ENCODE results near the gene SIPA1L2.

Gene SIPA1L2

DNA sequence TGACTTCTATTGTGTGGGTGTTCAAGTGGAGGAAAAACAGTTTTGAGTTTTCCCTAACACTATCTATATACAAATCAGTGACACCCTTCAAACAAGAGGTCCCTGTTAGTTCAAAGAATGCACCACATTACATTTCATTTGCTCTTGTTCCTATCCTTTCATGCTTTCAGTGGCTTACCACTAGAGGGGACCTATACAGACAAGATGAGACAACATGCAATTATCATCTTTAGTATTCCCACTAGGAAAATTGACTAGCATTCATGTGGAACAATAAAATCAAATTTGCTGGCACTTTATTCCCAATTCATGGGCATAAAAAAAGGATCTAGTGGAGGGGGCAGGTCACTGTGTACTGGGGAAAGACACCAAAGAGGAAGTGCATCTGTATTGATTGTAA is 13.3 kb upstream of the SIPA1L2 start:
- DNase-seq (ENCODE audit: low read depth) = no peak

DNA sequence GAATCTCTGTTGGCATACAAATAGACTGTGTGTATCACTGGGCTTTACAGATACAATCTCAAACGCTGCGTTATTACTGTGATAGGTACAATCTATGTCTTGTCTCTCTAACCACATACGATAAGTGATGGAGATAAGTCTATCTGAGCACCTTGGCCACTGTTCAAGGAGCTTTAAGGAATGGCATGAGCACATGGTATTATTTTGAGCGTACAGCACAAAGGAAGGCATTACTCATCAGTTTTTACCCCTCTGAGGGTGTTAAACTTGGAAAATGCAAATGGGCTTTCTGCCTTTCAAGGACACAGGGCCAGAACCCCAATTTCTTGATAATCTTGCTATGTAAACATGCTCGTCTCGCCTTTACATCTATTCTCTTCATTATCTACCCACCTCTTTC is 11.6 kb upstream of the SIPA1L2 start:
- no peak for DNase-seq (ENCODE audit: low read depth)

DNA sequence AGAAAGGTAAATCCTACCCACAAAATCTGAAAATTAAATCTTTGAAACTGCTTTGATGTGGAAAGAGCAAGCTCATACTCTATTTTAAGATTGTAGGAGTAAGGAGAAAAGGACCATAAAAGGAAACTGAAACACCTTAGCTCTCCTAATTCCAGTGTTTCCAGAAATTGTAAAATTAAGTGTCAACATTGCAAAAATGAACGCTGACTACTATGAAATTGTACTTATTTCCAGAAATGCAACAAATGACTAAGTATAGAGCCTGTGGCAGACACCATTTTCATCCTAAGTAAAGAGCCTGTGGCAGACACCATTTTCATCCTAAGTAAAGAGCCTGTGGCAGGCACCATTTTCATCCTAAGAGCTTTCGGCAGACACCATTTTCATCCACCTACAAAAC is 6.9 kb upstream of the SIPA1L2 start:
- DNase-seq (ENCODE audit: low read depth) = no peak

DNA sequence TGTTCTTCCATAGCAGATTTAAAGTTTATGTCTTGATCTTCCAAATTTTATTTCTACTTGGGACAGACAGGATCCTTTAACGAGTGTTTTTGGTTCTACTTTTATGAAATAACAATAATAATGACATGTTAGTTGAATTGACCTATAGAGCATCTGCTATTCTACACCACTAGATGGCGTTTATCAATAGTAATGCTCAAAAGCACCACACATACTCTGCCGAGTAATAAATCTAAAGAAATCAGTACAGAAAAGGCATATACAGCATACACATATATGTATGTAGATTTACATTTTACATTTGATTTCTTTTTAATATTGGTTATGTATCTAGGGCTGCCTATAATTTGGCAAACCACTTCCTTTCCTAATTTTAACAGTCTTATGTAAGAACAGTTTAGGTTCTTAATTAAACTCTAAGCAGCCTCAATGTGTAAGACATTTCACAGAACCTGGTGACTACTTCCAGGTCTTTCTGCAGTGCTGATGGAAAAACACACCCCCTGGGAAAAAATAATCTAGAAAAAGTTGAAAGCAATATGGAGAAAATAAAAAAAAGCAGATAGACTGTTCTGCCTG is 5.9 kb upstream of the SIPA1L2 start:
- DNase-seq (ENCODE audit: low read depth) = no peak

DNA sequence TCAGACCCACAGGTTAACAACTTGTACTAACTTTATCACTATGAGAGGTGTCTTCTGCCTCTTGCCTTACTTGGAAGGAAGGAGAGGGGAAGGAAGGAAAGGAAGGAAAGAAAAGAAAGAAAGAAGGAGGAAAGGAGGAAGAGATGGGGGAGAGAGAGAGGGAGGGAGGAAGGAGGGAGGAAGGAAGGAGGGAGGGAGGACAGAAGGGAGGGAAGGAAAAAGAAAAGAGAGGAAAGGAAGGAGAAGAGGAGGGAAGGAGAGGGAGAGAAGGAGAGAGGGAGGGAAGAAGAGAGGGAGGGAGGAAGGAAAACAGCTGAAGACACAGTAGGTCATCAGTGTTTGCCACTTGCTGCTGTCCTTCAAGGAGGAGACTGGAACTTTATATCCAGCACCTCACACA is 5.3 kb upstream of the SIPA1L2 start:
- DNase-seq (ENCODE audit: low read depth) = no peak

DNA sequence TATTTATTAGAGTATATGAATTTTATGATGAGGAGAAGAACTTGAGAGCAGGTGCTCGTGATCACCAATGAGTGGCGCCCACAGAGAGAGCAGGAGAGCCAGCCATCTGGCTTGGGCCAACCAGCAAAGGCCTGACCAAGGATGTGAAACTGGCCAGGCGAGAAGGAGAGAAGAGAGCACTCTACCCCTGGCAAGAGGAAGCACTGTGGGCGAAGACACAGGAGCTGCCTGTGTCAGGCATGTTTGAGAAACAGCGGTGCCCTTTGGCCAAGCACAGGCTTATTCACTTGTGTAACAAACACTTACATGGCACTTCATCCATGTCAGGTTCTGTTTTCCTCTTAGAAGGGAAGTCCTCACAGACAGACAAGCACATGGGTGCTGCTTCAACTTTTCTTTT is 4.2 kb upstream of the SIPA1L2 start:
- DNase-seq (ENCODE audit: low read depth) = no peak

DNA sequence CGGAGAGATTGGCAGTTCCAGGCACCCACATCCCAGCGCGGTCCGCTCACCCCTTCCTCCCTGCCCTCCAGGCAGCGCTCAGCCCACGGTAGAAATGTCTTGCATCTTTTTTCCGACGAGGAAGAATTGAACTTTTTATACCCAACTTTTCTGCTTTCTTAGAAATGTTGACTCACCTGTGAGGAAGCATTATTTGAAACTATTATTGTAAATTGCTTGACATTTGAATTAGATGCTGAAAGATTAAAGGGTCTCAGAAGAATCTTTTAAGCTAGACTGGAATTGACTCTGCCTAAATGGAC is 912 bp upstream of the SIPA1L2 start:
- DNase-seq (ENCODE audit: low read depth) = peak; percentile 46

DNA sequence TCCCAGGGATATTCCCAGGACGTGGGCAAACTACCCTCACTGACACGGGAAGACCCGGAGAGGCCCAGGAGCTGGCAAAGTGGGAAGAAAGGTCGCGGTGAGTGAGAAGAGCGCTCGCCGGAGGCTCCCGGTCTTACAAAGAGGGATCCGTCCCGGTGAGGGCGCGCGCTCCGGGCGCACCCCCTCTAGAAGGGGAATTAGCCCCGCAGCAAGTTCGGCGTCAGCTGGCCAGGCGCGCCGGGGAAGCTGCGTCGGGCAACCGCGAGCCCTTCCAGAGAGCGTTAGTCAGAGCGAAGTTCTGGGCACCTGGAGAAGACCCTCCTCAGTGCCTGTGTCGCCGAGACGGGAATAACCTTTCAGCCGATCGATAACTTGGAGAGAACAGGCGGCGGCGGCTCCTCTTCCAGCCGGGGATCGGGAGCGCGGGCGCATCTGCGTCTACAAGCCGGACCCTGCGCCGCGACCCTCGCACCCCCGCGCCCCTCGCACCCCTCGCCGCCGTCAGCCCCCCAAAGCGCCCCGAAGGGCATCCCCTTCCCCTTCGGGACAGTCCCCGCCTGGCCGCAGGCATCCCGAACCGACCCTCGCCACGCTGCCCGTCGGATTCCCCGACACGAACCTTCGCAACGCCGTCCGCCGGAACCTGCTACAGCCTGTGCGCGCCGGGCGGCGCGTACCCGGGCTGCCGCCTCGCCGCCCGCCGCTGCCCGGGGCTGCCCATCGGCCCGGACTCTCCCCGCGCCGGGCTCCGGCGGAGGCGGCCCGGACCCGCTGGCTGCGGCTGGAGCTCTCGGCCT is 485 bp downstream of the SIPA1L2 start:
- DNase-seq (ENCODE audit: low read depth) = no peak

DNA sequence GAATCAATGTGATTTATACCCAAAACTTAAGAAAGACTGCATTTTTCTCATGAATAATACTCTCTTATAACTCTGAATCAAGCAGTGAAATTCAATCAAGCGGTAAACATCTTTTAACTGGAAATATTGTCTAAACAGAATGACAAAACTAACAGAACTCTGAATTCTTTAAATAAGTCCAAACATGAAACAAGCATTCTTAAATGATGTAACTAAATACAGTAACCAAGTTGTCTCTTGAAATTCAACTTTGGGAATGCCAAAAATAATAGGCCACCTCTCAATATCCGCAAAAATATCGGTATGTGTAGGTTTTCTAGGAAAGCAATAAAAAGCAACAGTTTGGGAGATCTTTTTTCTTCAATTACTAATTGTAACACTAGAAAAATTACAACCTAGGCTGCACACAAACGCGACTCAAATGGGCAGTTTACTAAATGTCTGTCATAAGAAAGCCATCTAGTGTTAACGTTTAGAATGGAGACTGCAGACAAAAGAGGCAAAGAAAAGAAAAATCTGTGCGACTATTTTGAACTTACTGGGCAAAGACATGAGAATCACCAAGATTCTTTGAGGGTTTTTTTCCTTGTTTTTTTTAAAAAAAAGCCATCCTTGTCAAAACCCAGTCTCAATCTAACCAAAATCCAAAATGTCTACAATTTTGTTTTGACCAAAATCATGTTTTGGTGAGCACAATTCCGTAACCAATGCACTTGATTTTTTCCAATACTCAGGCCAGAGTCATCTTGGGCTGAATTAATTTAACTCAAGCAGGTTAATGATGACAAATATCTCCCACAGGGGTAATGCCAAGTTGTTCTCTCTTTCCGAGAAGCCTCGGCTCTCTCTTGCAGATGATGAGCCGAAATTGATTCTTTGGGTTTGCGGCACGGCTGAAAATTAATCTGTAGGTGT is 1.3 kb downstream of the SIPA1L2 start:
- no peak for DNase-seq (ENCODE audit: low read depth)

DNA sequence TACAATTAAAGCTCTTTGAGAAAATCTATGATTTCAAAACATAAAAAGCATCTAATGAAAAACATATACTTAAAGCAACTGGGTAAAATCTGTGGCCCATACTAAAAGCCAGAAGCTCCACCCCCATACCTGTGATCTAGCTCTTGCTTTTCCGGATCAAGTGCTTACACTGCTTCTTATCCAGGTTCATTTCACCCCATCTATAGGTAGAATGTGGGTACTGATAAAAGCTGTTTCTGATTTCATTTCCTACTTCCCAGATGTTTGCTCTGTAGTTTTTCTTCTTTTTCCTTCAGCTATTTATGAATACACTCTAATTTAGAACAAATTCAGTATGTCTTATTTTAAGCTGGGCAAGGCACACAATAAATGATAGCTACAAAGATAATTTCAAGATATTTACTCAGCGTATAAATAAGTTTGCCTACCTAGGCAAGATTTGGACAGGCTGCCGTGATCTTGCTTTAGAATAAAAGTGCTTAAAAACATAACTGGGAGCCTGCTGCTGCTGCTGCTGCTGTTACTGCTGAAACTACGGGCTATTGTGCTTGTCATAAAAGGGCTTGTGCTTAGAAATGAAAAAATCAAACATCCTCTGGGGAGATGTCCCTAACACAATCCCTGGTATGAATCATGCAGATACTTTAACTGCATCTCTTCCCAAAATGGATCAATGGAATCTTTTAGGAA is 2.1 kb downstream of the SIPA1L2 start:
- DNase-seq (ENCODE audit: low read depth) = no peak

DNA sequence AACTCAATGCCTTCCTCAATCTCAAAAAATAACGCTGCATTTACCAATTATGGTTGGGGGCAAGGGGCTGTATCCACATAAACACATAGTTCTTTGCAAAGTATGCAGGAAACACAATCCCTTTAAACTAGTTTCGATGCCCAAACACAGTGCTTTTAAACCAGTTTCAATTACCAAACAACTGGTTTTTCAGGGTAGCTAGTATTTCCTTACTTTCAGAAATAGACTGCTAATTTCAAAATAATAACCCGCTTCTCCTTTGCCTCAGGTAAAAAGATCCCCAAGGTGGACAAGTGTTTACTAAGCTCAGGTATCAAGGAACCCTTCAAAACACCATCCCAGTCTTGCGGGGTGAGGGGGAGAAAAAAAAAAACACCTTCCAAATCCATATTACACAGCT is 2.8 kb downstream of the SIPA1L2 start:
- no peak for DNase-seq (ENCODE audit: low read depth)

DNA sequence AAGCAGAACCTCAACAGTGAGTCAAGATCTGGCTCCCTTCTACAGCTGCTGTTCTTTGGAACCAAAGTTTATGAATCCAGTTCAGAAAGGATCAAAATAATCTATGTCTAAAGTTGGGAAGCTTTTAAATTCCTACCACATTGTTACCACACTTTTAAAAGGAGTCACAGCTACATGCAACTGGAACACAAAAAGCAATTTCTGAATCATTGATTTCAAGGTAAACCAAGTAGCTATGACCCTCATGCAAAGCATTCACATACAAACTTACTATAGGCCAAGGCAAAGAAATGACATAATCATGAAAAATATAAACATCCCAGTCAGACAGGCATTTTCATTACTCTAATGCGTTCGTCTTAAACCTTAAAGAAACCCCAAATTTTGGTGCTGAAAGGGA is 3.5 kb downstream of the SIPA1L2 start:
- no peak for DNase-seq (ENCODE audit: low read depth)

DNA sequence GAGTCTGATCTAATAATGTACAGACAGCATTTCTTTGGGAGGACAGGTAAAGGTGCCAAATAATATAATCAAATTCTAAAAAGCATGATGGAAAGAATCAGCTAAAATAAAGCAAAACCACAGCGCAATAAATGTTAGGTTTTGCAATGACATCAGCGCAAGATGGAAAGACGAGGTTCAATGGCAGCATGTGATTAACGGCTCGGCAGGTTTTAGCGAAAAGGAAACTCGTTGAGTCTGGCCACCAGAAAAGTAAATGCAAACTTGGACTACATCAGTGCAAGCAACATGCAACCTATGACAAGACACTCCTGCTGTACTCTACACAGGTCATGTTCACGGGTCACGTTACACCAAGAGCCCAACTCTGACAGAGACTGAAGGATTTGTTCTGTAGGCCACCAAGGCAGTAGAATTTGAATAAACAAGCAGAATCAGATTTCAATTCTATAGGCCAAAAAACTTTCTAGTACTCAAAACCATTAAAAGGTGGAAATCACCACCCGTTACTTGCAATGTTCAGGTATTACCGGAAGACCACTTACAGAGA is 4.5 kb downstream of the SIPA1L2 start:
- no peak for DNase-seq (ENCODE audit: low read depth)

DNA sequence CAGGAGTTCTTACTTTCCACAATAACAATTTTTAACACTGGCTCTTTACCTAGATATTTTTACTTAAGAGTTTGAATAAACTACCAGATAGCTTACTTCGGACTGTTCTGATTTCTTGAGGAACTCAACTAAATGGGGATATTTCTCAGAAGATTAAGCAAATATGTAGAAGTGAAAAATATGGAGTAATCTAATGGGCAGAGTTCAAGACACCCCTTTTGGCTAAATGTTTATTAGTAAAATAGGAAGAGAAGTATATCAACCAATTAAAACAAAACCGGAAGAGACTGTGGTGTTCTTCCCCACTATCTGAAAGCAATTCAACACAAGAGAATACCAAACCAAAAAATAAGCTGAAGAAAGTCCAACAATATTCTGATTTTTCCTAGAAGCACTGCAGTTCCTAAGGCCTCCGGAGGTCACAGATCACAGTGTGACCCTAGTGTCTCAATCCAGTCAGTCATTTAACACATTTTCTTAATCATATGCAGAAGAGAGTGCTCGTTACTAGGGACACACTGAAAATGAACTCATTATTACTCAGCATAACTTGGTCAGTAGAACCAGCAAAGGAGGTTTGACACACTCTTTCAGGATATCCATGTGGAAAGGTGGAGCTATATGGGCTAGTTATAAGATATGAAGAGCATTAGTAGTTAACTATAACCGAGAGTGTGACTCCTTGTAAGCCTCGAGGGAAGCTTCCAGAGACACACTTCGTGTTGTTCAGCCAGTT is 5.2 kb downstream of the SIPA1L2 start:
- no peak for DNase-seq (ENCODE audit: low read depth)

DNA sequence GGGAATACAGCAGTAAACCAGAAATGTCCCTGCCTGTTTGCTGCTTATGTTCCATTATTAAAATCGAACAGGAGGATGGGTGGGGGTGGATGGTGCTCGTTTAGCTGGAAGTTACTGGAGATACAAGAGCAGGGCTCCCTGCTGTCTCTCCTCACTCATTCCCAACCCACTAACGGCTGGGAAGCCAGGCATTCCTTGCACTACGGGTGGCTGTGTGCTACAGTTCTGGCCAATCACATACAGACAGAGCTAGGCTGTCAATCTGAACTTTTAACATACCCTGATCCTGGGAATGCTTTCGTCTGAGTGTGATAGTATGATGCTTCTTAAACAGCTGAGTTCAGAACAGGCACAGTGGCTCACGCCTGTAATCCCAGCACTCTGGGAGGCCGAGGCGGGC is 7.0 kb downstream of the SIPA1L2 start:
- DNase-seq (ENCODE audit: low read depth) = no peak

DNA sequence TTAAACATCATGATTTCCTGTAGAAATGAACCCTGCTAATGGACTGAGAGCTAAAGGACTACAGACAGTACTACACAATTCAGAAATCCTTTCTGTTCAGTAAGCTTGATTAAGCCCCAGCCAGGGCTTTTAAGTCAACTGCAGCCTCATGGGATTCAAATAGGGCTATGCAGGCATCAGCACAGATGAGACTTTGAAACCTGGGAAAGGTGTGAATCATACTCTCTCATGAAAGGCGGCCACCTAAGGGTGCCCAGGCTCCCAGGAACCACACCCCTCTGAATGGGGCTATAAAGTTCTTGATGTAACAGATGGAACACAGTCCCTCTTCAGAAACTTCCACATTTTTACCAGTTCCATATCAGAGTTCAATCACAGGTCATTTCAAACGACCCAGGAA is 7.6 kb downstream of the SIPA1L2 start:
- DNase-seq (ENCODE audit: low read depth) = no peak

DNA sequence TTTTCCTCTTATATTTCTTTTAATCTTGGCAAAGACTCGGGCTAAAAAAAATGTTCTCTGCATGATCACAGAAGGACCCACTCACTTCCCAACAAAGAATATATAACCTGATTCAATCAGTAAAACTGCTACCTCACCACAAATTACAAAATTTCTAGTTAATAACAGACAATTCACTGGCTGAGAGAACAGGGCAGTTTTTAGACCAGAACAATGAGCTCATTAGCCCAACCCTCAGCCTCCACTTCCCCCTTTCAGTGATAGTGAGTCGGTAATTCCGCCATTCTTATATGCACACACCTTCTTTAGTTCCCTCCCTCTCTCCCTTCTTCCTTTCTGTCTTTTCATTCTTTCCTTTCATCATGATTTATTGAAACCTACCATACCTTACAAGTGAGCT is 8.9 kb downstream of the SIPA1L2 start:
- no peak for DNase-seq (ENCODE audit: low read depth)

DNA sequence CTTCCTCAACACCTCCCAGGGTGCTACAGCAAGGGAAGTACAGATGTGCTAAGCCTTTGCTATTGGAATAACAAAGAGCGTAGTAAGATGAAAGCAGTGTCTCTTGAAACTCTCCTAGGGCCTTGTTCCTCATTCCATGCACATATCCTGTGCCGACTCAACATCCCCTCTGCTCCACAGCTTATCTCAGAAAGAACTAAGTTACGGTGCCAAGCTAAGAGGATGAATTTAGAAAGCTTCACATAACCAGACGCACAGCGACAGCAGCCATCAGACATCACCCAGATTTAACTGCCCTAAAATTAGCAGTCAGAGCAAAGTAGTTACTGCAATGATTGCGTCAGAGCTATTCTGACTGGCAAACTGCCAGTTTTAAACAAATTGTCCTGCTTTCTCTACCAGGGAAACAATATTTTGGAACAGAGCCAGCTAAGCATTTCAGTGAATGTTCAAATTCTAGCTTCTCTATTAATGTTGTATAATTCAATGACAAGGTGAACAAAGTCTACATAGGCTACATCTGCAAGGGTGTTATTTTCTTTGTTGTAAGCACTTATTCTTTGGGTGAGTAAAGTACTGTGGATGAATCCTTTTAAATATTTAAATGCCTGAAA is 9.5 kb downstream of the SIPA1L2 start:
- DNase-seq (ENCODE audit: low read depth) = no peak

DNA sequence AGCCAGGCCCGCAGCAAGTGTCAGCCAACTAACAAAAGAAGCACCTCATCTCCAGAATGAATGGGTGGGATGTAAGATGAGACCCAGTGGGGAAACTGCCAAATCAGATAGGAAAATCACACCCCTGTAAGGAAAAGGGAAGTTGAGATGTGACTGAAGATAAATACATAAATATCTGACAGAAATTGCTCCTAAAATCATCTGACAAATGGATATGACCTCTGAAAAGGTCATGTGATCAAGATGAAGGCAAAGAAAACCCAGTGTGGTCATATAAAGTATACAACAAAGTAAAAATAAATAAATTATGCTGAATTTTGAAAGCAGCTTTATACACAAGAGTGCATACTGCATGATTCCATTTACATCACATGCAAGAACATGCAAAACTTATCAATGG is 12.7 kb downstream of the SIPA1L2 start:
- no peak for DNase-seq (ENCODE audit: low read depth)

DNA sequence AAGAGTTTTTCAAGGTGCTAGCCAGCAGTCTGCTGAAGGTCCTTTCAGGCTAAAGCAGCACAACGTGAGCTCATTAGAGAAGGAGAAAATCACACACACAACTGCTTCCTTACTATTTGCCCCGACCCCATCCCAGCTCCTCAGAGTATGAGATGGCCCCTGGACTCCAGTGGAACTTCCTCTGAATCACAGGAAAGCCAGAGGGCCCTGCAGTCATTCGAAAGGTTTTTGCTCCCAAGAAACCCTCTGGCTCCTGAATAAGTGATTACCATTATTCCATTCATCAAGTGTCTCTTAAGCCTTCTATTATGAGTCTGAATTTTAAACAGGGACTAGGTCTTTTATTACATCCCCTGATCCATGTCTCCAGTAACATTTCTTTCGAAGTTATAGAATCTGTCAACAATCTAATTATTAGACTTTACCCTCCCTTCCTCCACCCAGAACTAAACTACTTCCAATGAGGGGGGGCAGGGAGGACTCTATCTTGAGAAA is 14.6 kb downstream of the SIPA1L2 start:
- no peak for DNase-seq (ENCODE audit: low read depth)

DNA sequence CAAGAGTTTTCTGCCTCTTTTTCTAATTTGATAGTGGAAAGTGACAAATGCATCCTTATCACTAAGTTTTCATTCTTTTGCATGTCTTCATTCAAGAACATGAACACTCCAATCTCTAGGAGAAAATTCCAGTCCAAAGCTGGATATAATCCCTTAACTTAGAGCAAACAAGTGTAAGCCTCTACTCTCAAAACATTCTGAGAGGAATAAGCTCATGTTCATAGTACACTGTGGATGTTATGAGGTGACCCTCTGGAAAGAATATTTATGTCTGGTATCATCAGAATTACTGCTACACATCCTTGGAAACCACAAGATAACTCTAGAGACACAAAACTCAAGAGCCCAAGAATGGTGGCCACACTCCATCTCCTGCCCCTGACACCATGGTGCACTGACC is 15.1 kb downstream of the SIPA1L2 start:
- DNase-seq (ENCODE audit: low read depth) = no peak

Data from stimulated activated CD4-positive, alpha-beta T cell treated with anti-CD3 and anti-CD28 coated beads, Interleukin-2, amount 100 ng/mL, for 4 hours (primary cell).